ENCODE data around the gene RYR3.

- no peak for TF ChIP-seq CTCF (IDR thresholded peaks at IDR 0.05)
- no peak for TF ChIP-seq ZFX (IDR thresholded peaks at IDR 0.05; ENCODE audit: borderline replicate concordance)
Observed at GRCh38 chr15:33296050-33296449, 14.7 kb upstream of the RYR3 start.
